Limb (tissue), 2 donors: Measurements from ENCODE around the gene CCRL2.
A peak's percentile ranks its signal among the peaks of the same experiment; 100 is the strongest.
"Not testable (repeated sequence)": the region's sequence is repeated elsewhere in the genome, so short reads cannot be mapped to it uniquely, and the experiment has no call there.

Experiments used
- DNase-seq, 2 donors: peaks; one replicate each; pipeline ENCODE4 v3.0.0-alpha.2; 2016; ENCODE audit errors: extremely low spot score in 2 of 2

Gene CCRL2

DNA sequence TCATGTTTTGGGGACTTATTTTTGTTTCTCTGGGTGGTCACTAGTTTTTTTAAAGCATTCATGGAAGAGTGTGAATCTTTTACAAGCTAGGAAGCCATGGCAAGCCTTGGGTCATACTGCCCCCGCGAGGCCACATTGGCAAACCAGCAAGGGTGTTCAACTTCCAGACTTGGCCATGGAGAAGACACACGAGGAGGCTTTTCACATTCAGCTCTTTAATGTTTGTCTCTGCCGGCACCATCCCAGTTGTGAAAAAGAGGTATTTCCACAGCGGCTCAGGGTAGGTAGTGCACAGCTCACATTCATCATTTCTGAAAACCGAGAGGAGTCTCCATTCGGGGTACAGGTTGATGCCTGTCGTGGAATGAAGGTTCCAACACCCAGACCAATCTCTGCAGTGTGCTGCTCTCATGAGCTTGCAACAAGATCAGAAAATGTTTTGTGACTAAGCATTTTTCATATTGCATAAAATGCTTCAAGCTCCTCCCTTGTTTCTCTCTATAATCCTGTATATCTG, 28.6 kb upstream of the CCRL2 start:
- DNase-seq, result peak; percentile 18 to 73

DNA sequence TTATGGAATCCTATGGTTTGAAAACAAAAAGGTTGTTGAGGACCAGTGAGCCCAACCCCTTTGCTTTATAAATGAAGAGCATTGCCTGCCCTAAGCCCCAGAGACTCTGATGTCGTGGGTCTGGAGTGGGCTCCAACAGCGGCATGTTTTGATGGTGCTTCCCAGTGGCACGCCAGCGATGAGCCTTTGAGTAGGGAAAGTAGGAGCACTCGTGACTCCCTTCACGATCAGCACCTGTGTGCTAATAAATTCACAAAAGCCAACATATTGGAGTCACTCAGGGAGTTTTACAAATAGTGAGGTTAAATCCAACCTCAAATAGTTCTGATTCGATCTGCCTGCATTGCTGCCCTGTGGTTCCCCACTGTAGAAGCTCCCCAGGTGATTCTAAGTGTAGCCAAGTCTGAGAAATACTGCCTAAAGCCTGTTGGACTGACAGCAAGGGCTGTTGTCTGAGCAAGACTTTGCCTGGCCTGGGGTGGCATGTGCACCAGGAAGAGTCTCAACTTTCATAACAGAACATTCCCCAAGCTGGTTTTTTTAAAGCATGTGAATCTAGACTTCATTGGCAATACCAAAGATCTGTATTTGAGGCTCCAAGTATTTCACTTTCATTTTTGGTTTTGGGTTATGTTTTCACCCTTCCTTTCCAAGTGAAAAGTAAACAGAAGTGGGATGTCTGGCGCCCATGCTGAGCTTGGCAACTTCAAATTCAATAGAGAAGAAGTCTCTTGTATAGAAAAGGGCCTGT, 26.4 kb upstream of the CCRL2 start:
- no peak for DNase-seq

DNA sequence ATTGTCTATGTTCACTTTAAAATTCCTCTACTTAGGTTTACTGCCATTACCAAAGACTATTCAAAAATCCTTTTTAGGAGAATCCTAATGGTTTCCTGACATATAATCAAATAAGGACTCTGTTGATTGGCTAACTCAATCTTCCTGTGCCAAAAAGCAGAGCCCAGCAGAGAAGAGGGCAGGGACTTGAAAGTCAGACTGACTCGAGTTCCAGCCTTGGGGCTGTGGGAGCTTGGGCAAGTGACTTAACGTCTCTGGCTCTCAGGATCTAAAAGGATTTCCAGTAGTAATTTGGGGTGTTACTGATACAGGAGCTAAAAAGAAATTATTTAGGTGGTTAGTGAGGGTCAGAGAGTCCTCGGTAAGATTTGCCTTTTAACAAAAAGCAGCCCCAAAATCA, 25.4 kb upstream of the CCRL2 start:
- no peak for DNase-seq

- DNase-seq, result no peak
These were observed 23.7 kb upstream of the CCRL2 start for GRCh38 chr3:46383211-46383950.

- no peak for DNase-seq
These were observed 23.1 kb upstream of the CCRL2 start for GRCh38 chr3:46383951-46384330.

GRCh38 chr3:46386205-46386604, 20.9 kb upstream of the CCRL2 start:
- no peak for DNase-seq

- DNase-seq, result not testable (repeated sequence)
These were observed 18.2 kb upstream of the CCRL2 start for GRCh38 chr3:46388847-46389246.

DNA sequence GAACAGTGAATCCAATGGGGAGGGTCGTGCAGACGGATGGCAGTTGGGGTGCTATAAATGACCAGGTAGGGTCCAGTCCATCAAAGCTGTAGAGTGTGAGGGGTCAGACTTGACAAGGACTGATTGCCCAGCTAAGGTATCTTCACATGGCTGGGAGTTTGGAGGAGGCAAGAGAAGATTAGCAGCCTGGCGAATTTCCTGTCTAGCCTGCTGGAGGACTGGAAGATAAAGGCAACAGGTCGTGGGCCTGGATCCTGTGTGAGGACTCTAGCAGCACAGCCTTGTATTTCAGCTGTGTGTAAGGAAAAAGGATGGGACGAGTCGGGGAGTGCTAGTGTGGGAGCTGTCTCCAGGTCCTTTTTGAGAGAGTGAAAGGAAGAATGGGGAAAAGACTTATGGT, 17.8 kb upstream of the CCRL2 start:
- DNase-seq, result no peak

DNA sequence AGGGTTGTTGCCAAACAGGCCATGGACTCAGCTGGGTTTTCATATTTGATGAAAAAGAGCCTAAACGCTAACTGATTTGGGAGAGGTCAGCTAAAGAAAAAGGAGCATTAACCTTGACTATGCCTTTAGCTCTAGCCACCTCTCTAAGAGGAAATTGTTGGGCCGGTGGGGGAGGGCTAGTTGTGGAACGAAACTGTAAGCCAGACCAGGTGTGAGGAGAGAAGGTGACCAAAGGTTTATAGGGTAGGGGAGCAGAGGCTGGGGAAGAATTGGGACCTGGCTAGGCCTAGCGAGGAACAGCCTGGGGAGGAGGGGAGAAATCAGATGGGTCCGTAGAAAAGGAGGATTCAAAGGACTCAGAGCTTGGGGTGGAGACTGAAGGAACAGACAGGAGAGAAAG, 15.5 kb upstream of the CCRL2 start:
- not testable (repeated sequence) for DNase-seq

- DNase-seq, result no peak
These were observed 14.0 kb upstream of the CCRL2 start for GRCh38 chr3:46393011-46393410.

- no peak for DNase-seq
These were observed 13.3 kb upstream of the CCRL2 start for GRCh38 chr3:46393554-46394434.

DNA sequence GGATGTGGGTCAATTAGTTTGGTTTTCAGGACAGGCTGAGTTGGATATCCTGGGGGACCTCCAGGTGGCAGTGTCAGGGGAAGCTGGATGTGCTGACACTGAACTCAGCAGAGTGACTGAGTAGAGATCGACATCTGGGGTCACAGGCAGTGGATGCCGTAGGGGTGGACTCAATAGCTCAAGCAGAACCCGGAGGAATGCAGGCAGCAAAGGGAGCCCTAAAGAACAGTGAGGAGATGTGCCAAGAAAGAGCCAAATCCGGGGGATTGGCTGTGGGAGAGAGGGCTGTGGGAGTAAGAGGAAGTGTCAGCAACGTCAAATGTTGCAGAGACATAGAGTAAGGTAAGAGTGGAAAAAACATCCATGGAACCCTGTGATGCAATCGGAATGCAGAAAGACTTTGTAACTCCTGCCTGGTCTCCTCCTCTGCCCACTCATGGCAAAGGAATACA, 11.8 kb upstream of the CCRL2 start:
- no peak for DNase-seq

GRCh38 chr3:46395766-46396530, 11.1 kb upstream of the CCRL2 start:
- no peak for DNase-seq

DNA sequence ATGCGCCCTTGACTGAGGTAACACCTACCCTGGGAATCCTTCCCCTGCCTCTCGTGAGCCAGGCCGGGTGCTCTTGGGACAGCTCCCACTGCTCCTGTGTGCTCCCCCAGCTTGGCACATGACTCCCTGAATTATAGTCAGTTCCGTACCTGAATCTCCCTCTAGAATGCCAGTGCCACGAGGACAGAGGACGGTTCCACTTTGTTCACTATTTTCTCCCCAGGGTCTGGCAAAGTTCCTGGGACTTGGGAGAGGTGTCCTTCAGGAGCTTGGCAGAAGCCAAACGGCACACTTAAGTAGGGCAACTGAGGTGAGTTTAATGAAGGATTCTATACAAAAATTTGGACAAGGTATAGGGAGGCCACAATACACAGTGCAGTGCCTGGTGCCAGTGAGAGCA, 9.9 kb upstream of the CCRL2 start:
- DNase-seq, result no peak

- no peak for DNase-seq
These were observed 8.7 kb upstream of the CCRL2 start for GRCh38 chr3:46398186-46398955.

GRCh38 chr3:46399098-46399497, 8.0 kb upstream of the CCRL2 start:
- no peak for DNase-seq

DNA sequence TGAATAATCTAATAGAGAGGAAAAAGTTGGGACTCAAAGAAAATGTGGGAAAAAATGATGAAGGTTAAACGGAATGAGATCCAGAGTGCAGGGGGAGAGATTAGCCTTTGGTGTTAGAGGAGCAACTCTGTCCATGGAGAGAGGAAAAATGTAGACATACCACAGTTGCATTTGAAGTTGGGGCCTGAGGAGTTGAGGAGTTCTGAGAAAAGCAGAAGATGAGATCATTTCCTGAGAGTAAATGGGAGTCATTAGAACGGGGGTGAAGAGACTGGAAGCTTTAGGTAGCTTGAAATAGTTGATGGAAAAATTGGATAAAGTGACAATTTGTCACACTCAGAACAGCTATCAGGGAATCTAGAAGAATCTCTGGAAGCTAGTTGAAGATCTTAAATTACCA, 7.5 kb upstream of the CCRL2 start:
- DNase-seq, result no peak

GRCh38 chr3:46400000-46400734, 6.9 kb upstream of the CCRL2 start:
- no peak for DNase-seq

DNA sequence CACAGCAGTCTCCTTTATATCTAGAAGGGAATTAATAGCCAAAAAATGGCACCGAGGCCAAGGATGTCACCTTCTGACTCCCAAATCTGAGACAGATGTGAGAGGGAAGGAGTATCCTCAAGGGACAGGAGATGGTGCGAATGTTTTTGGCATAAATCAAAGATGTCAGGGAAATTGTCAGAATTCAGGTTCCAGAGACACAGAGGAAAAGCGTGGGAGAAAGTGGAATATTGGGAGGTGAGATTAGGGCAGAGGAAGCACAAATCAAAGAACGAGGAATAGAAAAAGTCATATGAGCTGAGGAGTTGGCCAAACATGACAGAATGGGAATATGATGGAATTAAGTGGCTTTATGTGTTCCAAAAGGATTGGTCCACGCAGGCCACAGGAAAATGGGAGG, 6.2 kb upstream of the CCRL2 start:
- DNase-seq, result no peak

- DNase-seq, result no peak
These were observed 5.5 kb upstream of the CCRL2 start for GRCh38 chr3:46401579-46401978.
